RWPE1 (cell line): ENCODE data around the gene BCKDK.

Source experiments
- CTCF ChIA-PET: fragments of 350-600 bp; sonication (Branson Sonifier 250); formaldehyde crosslinking; extraction: SDS; loops from one replicate; lab custom pipeline; 2021; lab: Yijun Ruan, JAX
- POLR2A ChIA-PET: fragments of 400-600 bp; formaldehyde crosslinking; extraction: SDS; loops from one replicate; lab custom pipeline; 2020; ENCODE audit warnings: antibody characterized with exemption; ENCODE audit not compliant: low non-redundant PET; lab: Yijun Ruan, JAX
- DNase-seq: peaks from one replicate; pipeline ENCODE4 v3.0.0; 2012; ENCODE audit warnings: low spot score
- H3K27ac ChIP-seq: fragments of 450-650 bp; 2 replicates; pipeline ENCODE4 v1.5.1; 2017
- TF ChIP-seq, protein P1 (sequence below): fragments of 450-650 bp; conservative IDR thresholded peaks from 2 replicates; pipeline ENCODE4 v1.5.1; 2017; ENCODE audit warnings: low read depth, mild to moderate bottlenecking

Gene BCKDK

GRCh38 chr16:31064882-31065461 is 43.2 kb upstream of the BCKDK start:
- DNase-seq: peak; percentile 79
- TF ChIP-seq, protein P1, sequence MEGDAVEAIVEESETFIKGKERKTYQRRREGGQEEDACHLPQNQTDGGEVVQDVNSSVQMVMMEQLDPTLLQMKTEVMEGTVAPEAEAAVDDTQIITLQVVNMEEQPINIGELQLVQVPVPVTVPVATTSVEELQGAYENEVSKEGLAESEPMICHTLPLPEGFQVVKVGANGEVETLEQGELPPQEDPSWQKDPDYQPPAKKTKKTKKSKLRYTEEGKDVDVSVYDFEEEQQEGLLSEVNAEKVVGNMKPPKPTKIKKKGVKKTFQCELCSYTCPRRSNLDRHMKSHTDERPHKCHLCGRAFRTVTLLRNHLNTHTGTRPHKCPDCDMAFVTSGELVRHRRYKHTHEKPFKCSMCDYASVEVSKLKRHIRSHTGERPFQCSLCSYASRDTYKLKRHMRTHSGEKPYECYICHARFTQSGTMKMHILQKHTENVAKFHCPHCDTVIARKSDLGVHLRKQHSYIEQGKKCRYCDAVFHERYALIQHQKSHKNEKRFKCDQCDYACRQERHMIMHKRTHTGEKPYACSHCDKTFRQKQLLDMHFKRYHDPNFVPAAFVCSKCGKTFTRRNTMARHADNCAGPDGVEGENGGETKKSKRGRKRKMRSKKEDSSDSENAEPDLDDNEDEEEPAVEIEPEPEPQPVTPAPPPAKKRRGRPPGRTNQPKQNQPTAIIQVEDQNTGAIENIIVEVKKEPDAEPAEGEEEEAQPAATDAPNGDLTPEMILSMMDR: no peak
- H3K27ac ChIP-seq: peak overlapping the region; percentile 96
- CTCF ChIA-PET: interaction anchor here (0.6 to 1.1 kb wide), 3 partner anchors 12 to 115 kb away, joined by 3 read pairs; no protein-coding TSS in a partner anchor
- POLR2A ChIA-PET: interaction anchor here (0.9 kb wide), 1 partner anchor 68 kb away, joined by 3 read pairs; no protein-coding TSS in a partner anchor

- POLR2A ChIA-PET: no interaction called here
- TF ChIP-seq, protein P1: no peak
- peak overlapping the region; percentile 47; the same call in 1 of the 2 replicates for H3K27ac ChIP-seq
- no peak for DNase-seq
- CTCF ChIA-PET: interaction anchor here (0.6 kb wide), 1 partner anchor 83 kb away, joined by 3 read pairs; the partner anchor contains the start of gene HSD3B7
These were observed 40.8 kb upstream of the BCKDK start for GRCh38 chr16:31067342-31067741.

DNA sequence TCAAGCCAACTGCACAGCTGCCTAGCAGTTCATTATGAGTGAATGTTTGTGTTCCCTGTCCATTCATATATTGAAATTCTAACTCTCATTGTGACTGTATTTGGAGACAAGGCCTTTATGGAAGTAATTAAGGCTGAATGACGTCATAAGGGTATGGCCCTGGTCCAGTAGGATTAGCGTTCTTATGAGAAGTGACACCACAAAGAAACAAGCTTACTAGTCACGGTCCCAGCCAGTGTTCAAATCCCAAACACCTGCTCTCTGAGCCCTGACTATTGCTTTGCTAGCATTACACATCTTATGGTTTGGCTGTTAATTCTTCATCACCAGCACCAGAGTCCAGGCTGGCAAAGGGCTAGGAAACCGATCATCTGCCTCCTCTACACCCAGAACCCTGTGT is 36.3 kb upstream of the BCKDK start:
- TF ChIP-seq, protein P1: no peak
- CTCF ChIA-PET: interaction anchor here (0.8 kb wide), 1 partner anchor 86 kb away, joined by 5 read pairs; no protein-coding TSS in a partner anchor
- DNase-seq: no peak
- peak overlapping the region; percentile 93 for H3K27ac ChIP-seq
- POLR2A ChIA-PET: no interaction called here

GRCh38 chr16:31072540-31073141 is 35.5 kb upstream of the BCKDK start:
- TF ChIP-seq, protein P1: no peak
- POLR2A ChIA-PET: interaction anchor here (0.7 kb wide), 1 partner anchor 181 kb away, joined by 3 read pairs; no protein-coding TSS in a partner anchor
- CTCF ChIA-PET: interaction anchor here (0.8 to 2.0 kb wide), 2 partner anchors 87 kb away, joined by 5 to 10 read pairs; partner anchors contain the start of gene HSD3B7
- peak overlapping the region; percentile 93 for H3K27ac ChIP-seq
- DNase-seq: peak; percentile 33

DNA sequence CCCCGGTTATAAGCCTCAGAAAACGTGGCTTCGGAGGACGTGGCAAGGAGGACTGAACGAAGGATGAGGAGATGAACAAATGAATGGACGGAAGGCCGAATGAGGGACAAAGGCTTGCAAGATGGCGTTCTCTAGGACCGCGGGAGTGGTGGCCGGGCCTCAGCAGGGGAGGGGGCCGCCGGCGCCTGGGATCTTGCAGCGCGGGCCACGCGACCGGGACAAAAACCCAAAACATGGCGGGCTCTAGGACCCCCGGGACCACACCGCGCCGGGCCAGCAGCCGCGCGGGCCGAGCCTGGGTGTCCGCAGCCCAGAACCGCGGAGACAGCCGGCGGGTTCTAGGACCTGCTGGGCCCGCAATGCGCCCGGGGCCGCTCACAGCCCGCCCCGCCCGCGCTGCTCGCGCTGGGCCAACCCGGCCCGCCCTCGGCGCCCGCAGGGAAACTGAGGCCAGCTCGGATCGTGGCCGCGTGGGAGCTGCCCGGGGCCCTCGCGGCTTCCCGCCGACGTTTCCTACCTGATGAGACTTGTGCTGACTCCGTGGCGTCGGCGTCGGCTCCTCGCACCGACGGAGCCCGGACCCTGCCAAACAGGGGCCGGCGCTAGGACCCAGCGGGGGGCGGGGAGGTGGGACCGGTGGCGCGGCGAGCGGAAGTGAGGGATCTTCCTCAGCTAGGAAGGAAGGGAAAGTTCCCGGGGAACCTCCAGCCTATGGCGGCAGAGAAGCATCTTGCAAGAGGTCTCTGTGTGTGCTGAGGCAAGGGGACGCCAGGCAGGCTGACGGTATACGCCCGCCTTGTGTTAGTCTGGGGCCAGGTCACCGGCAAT is 34.8 kb upstream of the BCKDK start:
- CTCF ChIA-PET: interaction anchor here (0.9 to 2.0 kb wide), 2 partner anchors 69 to 88 kb away, joined by 4 to 10 read pairs; partner anchors contain the start of gene HSD3B7
- TF ChIP-seq, protein P1: no peak
- peak overlapping the region; percentile 93 for H3K27ac ChIP-seq
- POLR2A ChIA-PET: interaction anchor here (0.6 to 1.4 kb wide), 2 partner anchors 19 to 73 kb away, joined by 3 to 22 read pairs; no protein-coding TSS in a partner anchor
- DNase-seq: peak; percentile 92
